Endothelial cell of umbilical vein (primary cell): ENCODE data around the gene WNT7B. TPM values are rescaled to one million over a fixed set of nuclear protein-coding genes. Genes with fewer than 3 reads are reported as not detected.

Experiments used
- BruUV-seq: library from RNA; stranded (reverse); fragments of 400-500 nt; replicated peaks from 2 replicates; lab custom pipeline; 2021; lab: Mats Ljungman, UMichigan
- CTCF ChIA-PET: fragments of 300-600, 350-600 bp; sonication (Branson Sonifier 250); formaldehyde crosslinking; loops from one replicate; lab custom pipeline; 2021; ENCODE audit warnings: antibody characterized with exemption, inconsistent platforms; lab: Charles Lee
- POLR2A ChIA-PET: fragments of 300-600, 350-600 bp; sonication (Branson Sonifier 250); formaldehyde crosslinking; loops from one replicate; lab custom pipeline; 2021; ENCODE audit warnings: antibody characterized with exemption, inconsistent platforms; lab: Charles Lee
- DNase-seq: peaks from one replicate; pipeline ENCODE4 v3.0.0-alpha.2; 2011; ENCODE audit warnings: low read depth, low spot score
- FAIRE-seq: peaks from 2 replicates; lab custom pipeline; 2011; peaks lifted over from hg19 to GRCh38; lab: Jason Lieb, UNC
- H2AFZ ChIP-seq: 2 replicates; pipeline ENCODE4 v1.6.0; 2012; ENCODE audit warnings: low read depth, low read length, control low read depth, inconsistent platforms
- H3K27ac ChIP-seq: 2 replicates; pipeline ENCODE4 v1.5.1; 2011; ENCODE audit warnings: low read depth, mild to moderate bottlenecking, control low read depth, low read length, moderate library complexity; ENCODE audit not compliant: insufficient read depth
- H3K27me3 ChIP-seq, 2 experiments: 2 replicates each; pipeline versions ENCODE4 v1.6.0 to v1.6.1; 2011; ENCODE audit warnings: low read length in 2 of 2, mixed read lengths in 1 of 2; ENCODE audit not compliant: control insufficient read depth in 2 of 2, insufficient read depth in 2 of 2
- H3K36me3 ChIP-seq, 2 experiments: 2 replicates in 1 of 2; 3 replicates in 1 of 2; pipeline ENCODE4 v1.5.1; 2011; ENCODE audit warnings: low read length in 2 of 2, mild to moderate bottlenecking in 1 of 2, moderate library complexity in 1 of 2; ENCODE audit not compliant: control insufficient read depth in 2 of 2, insufficient read depth in 2 of 2; ENCODE audit errors: extremely low read depth in 1 of 2
- H3K4me1 ChIP-seq: 3 replicates; pipeline ENCODE4 v1.5.1; 2011; ENCODE audit warnings: mild to moderate bottlenecking, low read length; ENCODE audit not compliant: control insufficient read depth, insufficient read depth; ENCODE audit errors: extremely low read depth
- H3K4me2 ChIP-seq: 2 replicates; pipeline ENCODE4 v1.6.1; 2011; ENCODE audit warnings: low read length, control low read depth, mixed read lengths; ENCODE audit not compliant: insufficient read depth
- H3K4me3 ChIP-seq, 3 experiments: fragments of 200-600 bp in 1 of 3; sonication (generic), shearing (Covaris generic) in 1 of 3; replicated peaks in 1 of 3; 2 replicates each; pipeline ENCODE4 v1.5.1; 2011 to 2016; ENCODE audit warnings: control low read depth in 3 of 3, low read length in 3 of 3, mild to moderate bottlenecking in 2 of 3, inconsistent platforms in 1 of 3, low read depth in 1 of 3, moderate library complexity in 1 of 3; ENCODE audit not compliant: insufficient read depth in 1 of 3
- H3K79me2 ChIP-seq: 2 replicates; pipeline ENCODE4 v1.6.0; 2012; ENCODE audit warnings: low read length, inconsistent platforms; ENCODE audit not compliant: control insufficient read depth, insufficient read depth
- H3K9ac ChIP-seq: replicated peaks from 2 replicates; pipeline ENCODE3; 2011; ENCODE audit warnings: low read length, control low read depth; ENCODE audit not compliant: insufficient read depth; ENCODE audit errors: extremely low read depth
- H3K9me1 ChIP-seq: replicated peaks from 3 replicates; pipeline ENCODE4 v1.6.0; 2011; ENCODE audit warnings: mild to moderate bottlenecking, low read length; ENCODE audit not compliant: control insufficient read depth, insufficient read depth; ENCODE audit errors: extremely low read depth
- H3K9me3 ChIP-seq: replicated peaks from 2 replicates; pipeline ENCODE4 v1.5.1; 2012; ENCODE audit warnings: low read length, inconsistent platforms; ENCODE audit not compliant: control insufficient read depth, insufficient read depth
- H4K20me1 ChIP-seq: replicated peaks from 2 replicates; pipeline ENCODE3; 2011; ENCODE audit warnings: mild to moderate bottlenecking, low read length; ENCODE audit not compliant: control insufficient read depth, insufficient read depth; ENCODE audit errors: extremely low read depth
- CTCF ChIP-seq, 2 donors: IDR thresholded peaks; 1 replicate in 1 of 2; 2 replicates in 1 of 2; pipeline ENCODE4 v1.5.1; 2011; ENCODE audit warnings: low read length in 2 of 2, mild to moderate bottlenecking in 2 of 2, moderate library complexity in 2 of 2, control low read depth in 1 of 2, inconsistent platforms in 1 of 2, low read depth in 1 of 2; ENCODE audit not compliant: insufficient read depth in 1 of 2; ENCODE audit errors: extremely low read depth in 1 of 2
- EZH2 ChIP-seq: IDR thresholded peaks from 2 replicates; pipeline ENCODE4 v1.6.1; 2012; ENCODE audit warnings: borderline replicate concordance, low read depth, mild to moderate bottlenecking, moderate library complexity, low read length, inconsistent platforms; ENCODE audit not compliant: severe bottlenecking
- FOS ChIP-seq: IDR thresholded peaks from 2 replicates; pipeline ENCODE4 v1.6.1; 2011; ENCODE audit warnings: mild to moderate bottlenecking, low read length, moderate library complexity, borderline replicate concordance; ENCODE audit not compliant: insufficient read depth
- GATA2 ChIP-seq: IDR thresholded peaks from 2 replicates; pipeline ENCODE4 v1.7.0; 2011; ENCODE audit warnings: low read depth, mild to moderate bottlenecking, moderate library complexity, mixed read lengths, low read length; ENCODE audit not compliant: insufficient read length, insufficient read depth
- JUN ChIP-seq: IDR thresholded peaks from 2 replicates; pipeline ENCODE4 v1.6.1; 2011; ENCODE audit warnings: borderline replicate concordance, low read depth; ENCODE audit not compliant: insufficient read length, insufficient read depth
- MAX ChIP-seq: IDR thresholded peaks from 2 replicates; pipeline ENCODE4 v1.6.1; 2011; ENCODE audit not compliant: insufficient read depth, insufficient read length
- MYC ChIP-seq: IDR thresholded peaks from one replicate; pipeline ENCODE4 v1.6.1; 2011; ENCODE audit warnings: mild to moderate bottlenecking, low read depth, low read length
- POLR2AphosphoS5 ChIP-seq: IDR thresholded peaks from 2 replicates; pipeline ENCODE4 v1.6.1; 2012; ENCODE audit warnings: low read depth, mild to moderate bottlenecking, control low read depth, low read length, moderate library complexity; ENCODE audit not compliant: insufficient read depth
- dilution Hi-C: fragments of 300-500 bp; cut with MboI; formaldehyde crosslinking; loops from one replicate; pipeline ENCODE4 v1.15.0; 2019; ENCODE audit warnings: low sequenced_read_pairs; ENCODE audit not compliant: extremely low pct_ligation_motif_present
- intact Hi-C: fragments of 100-400 bp; cut with micrococcal nuclease; formaldehyde crosslinking; loops from one replicate; pipeline ENCODE4 v1.10.0; 2022
- polyA plus RNA-seq, 4 experiments: library from polyadenylated mRNA; depleted of rRNA in 3 of 4; stranded (reverse) in 3 of 4; unstranded in 1 of 4; fragments of >200 nt; gene quantifications; 2 replicates each; pipeline versions ENCODE4 v1.2.1 to v1.2.3, GENCODE V29; 2011 to 2012; ENCODE audit warnings: missing spikeins in 1 of 4
- total RNA-seq: library from RNA; stranded (reverse); gene quantifications from 2 replicates; pipeline ENCODE4 v1.2.3, GENCODE V29; 2021

Gene WNT7B
- total and polyA plus RNA-seq, 2 donors (not counting 3 experiments of a cell fraction or from before 2014, with no cell fraction given), result not detected

GRCh38 chr22:45915841-45916240, 61.1 kb downstream of the WNT7B start:
- DNase-seq (no peak), FAIRE-seq (no peak)
- dilution Hi-C loops, result no loop called here
- ChIA-PET POLR2A (no interaction called here), CTCF (no interaction called here)
- Histone ChIP-seq H3K36me3 (no peaks in the 10 kb centered on the region), H4K20me1 (no peaks in the 10 kb centered on the region), H3K9me3 (no peaks in the 10 kb centered on the region), H2AFZ (no peak overlapping the region), H3K4me1 (no peaks in the 10 kb centered on the region), H3K27ac (no peak overlapping the region), H3K4me3 (no peak overlapping the region), H3K9me1 (no peaks in the 10 kb centered on the region), H3K27me3 (no peaks in the 10 kb centered on the region), H3K4me2 (no peak overlapping the region), H3K9ac (no peak overlapping the region), H3K79me2 (no peaks in the 10 kb centered on the region)
- no TSS peak for BruUV-seq
- intact Hi-C loops, result no loop called here
- TF ChIP-seq CTCF (IDR thresholded peaks at IDR 0.05; ENCODE audit: extremely low read depth in 1 of 2, insufficient read depth in 1 of 2, low read depth in 1 of 2, low read length in 2 of 2) (no peak), JUN (no peak), GATA2 (no peak), MAX (no peak), MYC (no peak), EZH2 (no peak), POLR2AphosphoS5 (no peak), FOS (no peak)
